Ishikawa (cell line): ENCODE data around the gene GTF3C5.

Experiments used
- CEBPB ChIP-seq: IDR thresholded peaks from 2 replicates; pipeline ENCODE4 v1.6.1; 2012
- CREB1 ChIP-seq: IDR thresholded peaks from 2 replicates; pipeline ENCODE4 v1.6.1; 2012; ENCODE audit warnings: low read depth
- EGR1 ChIP-seq: IDR thresholded peaks from 2 replicates; pipeline ENCODE4 v1.6.1; 2012
- EP300 ChIP-seq: IDR thresholded peaks from 2 replicates; pipeline ENCODE4 v1.6.1; 2012; ENCODE audit warnings: borderline replicate concordance
- FOXM1 ChIP-seq: IDR thresholded peaks from 2 replicates; pipeline ENCODE4 v1.6.1; 2012; ENCODE audit warnings: low read depth, borderline replicate concordance
- MAX ChIP-seq: IDR thresholded peaks from 2 replicates; pipeline ENCODE4 v1.6.1; 2012
- NFIC ChIP-seq: IDR thresholded peaks from 2 replicates; pipeline ENCODE4 v1.6.1; 2012
- RAD21 ChIP-seq: IDR thresholded peaks from 2 replicates; pipeline ENCODE4 v1.6.1; 2012; ENCODE audit warnings: low read depth
- REST ChIP-seq: IDR thresholded peaks from 2 replicates; pipeline ENCODE4 v1.6.1; 2012; ENCODE audit warnings: low read depth, mild to moderate bottlenecking
- TAF1 ChIP-seq: IDR thresholded peaks from 2 replicates; pipeline ENCODE4 v1.6.1; 2012; ENCODE audit warnings: low read depth, mild to moderate bottlenecking
- TCF12 ChIP-seq: IDR thresholded peaks from 2 replicates; pipeline ENCODE4 v1.6.1; 2012; ENCODE audit warnings: low read depth
- TEAD4 ChIP-seq: IDR thresholded peaks from 2 replicates; pipeline ENCODE4 v1.6.1; 2012
- USF1 ChIP-seq: IDR thresholded peaks from 2 replicates; pipeline ENCODE4 v1.6.1; 2012
- YY1 ChIP-seq: IDR thresholded peaks from 2 replicates; pipeline ENCODE4 v1.6.1; 2012; ENCODE audit warnings: low read depth
- ZBTB7A ChIP-seq: IDR thresholded peaks from 2 replicates; pipeline ENCODE4 v1.6.1; 2012; ENCODE audit warnings: low read depth

GTF3C5 gene

GRCh38 chr9:133051966-133052539 is 21.3 kb downstream of the GTF3C5 start:
- TF ChIP-seq ZBTB7A: no peak
- TF ChIP-seq NFIC: no peak
- no peak for TF ChIP-seq TEAD4
- TF ChIP-seq YY1: no peak
- no peak for TF ChIP-seq FOXM1
- TF ChIP-seq USF1: no peak

GRCh38 chr9:133054194-133054890 is 23.5 kb downstream of the GTF3C5 start:
- TF ChIP-seq USF1 (no peak), TAF1 (no peak), MAX (no peak), TCF12 (no peak), RAD21 (no peak), EP300 (no peak), ZBTB7A (no peak), YY1 (no peak), CEBPB (no peak), NFIC (no peak), FOXM1 (no peak), TEAD4 (no peak), REST (no peak), EGR1 (no peak), CREB1 (no peak)

- TF ChIP-seq USF1: no peak
- no peak for TF ChIP-seq CREB1
- no peak for TF ChIP-seq RAD21
- no peak for TF ChIP-seq EP300
- no peak for TF ChIP-seq REST
- TF ChIP-seq FOXM1: no peak
Measured at GRCh38 chr9:133054966-133055365, 24.2 kb downstream of the GTF3C5 start.

- TF ChIP-seq TAF1 (no peak), REST (no peak), CREB1 (no peak), EGR1 (no peak), RAD21 (no peak), TEAD4 (no peak)
Measured at GRCh38 chr9:133055788-133056420, 25.1 kb downstream of the GTF3C5 start.
